Measurements from ENCODE around the gene F11R.
"Not testable (repeated sequence)": the region's sequence is repeated elsewhere in the genome, so short reads cannot be mapped to it uniquely, and the experiment has no call there.

Gene F11R

DNA sequence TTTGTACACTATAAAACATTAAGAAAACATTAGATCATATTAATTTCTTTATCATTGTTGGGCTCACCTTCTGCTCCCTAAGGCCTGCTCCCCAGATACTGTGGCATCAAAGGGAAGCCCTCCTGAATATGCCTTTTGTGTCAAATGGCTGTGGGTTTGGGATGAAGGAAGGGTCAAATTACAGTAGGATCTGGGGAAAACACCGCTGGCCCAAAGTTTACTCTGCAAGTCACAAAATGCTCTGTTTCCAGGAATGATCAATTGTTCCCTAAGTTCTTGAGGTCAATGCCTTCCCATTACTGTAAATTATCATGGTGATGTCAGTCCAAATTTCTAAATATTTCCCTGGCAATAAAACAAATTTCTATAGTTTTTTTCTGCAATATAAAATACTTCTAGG is 59.5 kb downstream of the F11R start:
- FAIRE-seq: no peak

- FAIRE-seq: no peak
These were observed 64.0 kb downstream of the F11R start for GRCh38 chr1:160956966-160957365.

DNA sequence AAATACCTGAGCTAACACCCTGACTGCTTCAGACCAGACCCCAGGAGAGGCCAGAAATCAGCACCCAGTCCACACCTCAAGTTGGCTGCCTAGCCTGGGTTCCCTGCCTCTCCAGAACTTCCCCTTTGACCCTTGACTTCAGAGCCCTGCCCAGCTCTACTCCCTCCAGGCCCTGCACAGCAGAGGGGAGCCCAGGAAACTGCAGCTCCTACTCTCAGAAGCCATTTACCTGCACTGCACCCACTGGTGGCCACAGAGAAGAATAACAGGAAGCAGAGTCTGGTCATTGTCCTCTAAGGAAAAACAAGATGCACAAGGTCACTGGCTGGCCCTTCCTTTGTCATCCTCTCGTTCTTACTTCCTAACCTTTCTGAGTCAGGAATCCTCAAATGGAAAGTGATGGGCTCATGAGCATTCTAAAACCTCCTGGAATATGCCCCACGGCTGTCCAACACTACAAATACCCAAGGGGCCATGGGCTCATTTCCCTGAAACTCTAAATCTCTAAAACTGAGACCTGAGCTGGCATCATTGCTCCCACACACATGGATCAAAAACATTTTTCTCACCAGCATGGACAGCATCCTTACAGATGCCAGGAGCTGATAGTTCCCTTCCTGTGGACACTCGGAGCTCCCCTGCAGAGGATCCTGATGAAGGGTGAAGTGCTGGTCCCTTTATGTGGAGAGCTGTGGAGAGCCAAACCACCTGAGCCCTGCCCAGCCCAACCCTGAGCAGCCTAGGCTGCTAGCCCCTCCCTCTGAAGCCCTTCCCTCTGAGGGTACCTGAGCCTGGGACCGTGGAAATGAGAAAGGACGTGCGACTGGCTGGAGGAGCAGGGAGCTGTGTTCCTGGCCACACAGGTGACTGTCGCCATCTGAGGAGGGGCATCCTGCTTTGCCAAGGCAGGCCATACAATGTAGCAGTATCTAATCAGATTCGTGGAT is 66.5 kb downstream of the F11R start, which contains the start of gene ITLN2:
Gene ITLN2, minus strand, starts transcription at position 652 of the 947 bp plus-strand sequence. Its CDS starts 68 bp downstream, at position 584.
- no peak for FAIRE-seq

DNA sequence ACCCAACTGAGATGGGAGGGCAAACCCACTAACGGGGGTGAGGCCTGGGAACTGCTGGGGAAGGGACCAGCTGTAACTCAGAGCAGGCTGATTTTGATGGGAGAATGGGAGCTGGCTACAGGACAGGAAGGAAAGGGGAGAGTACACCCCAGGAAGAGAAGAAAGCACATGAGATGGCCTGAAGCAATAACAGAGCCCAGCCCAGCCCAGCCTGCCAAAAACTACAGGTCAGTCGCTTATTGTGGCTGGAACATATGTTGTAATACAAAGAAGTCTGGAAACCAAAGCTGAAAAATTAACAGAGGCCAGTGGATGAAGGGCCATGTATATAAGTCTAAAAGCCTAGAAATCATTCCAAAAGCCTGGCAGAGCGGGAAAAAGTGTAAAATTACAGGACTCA is 67.9 kb downstream of the F11R start:
- no peak for FAIRE-seq

DNA sequence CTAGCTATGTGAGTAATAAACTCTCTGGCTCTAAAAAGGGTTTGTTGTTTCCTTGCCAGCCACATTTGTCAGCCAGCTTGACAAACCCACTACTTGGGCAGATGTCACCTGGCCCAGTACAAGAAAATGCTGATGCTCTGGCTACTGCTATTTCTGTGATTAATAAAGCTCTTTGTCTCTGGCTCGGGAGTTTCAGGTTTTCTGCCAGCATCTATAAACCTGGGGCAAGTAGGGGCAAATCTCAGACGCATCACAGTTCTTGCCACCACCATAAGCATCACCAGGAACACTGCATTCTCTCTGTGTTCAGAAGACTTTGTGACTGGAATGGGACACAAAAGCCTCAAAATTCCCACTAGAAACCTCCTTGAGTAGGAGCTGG is 68.8 kb downstream of the F11R start:
- FAIRE-seq: no peak

DNA sequence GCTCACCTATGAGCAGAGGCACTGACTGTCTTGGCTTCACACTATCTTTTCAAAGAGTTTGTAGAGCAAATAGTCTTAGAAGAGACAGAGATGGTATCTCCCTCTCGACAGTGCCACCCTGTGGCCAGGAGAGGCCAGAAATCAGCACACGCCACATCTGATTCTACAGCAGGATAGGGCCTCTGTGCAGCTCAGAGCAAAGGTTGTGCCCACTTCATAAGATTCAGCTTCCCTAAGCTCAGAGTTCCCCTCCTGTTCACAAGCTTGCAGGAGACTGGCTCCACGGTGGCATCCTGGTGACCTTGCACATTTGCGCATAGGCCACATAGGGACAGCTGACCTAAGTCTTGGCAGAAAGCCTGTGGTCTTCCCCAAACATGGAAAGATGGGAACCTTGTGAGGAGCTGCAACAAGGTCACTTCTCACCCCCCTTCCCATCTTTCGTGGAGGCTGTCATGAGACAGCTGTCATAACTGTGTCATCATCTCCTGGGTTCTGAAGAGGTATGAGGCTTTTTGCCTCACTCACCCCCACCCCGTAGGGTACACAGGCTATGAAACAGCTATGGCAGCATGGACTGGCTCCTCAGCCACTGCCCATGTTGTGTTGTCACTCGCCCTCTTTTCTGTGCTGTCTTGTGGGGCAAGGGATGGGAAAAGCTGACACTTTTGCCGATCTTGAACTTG is 69.4 kb downstream of the F11R start:
- FAIRE-seq: no peak

- FAIRE-seq: no peak
These were observed 70.3 kb downstream of the F11R start for GRCh38 chr1:160950657-160951056.

GRCh38 chr1:160949881-160950280 is 71.1 kb downstream of the F11R start:
- FAIRE-seq: no peak

GRCh38 chr1:160949216-160949880 is 71.6 kb downstream of the F11R start:
- not testable (repeated sequence) for FAIRE-seq

DNA sequence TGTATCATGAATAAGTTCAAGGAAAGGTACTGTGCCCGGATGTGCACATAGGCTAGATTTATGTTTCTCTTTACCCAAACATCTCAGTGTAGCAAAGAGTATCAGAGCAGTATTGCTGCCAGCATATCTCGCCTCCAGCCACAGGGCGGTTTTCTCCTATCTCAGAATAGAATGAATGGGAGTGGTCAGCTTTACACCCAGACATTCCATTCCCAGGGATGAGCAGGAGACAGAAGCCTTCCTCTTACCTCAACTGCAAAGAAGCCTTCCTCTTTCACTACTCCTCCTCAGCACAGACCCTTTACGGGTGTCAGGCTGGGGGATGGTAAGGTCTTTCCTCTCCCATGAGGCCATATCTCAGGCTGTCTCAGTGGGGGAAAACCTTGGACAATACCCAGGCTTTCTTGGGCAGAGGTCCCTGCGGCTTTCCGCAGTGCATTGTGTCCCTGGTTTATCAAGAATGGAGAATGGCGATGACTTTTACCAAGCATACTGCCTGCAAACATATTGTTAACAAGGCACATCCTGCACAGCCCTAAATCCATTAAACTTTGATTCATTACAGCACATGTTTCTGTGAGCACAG is 73.7 kb downstream of the F11R start:
- FAIRE-seq: not testable (repeated sequence)

DNA sequence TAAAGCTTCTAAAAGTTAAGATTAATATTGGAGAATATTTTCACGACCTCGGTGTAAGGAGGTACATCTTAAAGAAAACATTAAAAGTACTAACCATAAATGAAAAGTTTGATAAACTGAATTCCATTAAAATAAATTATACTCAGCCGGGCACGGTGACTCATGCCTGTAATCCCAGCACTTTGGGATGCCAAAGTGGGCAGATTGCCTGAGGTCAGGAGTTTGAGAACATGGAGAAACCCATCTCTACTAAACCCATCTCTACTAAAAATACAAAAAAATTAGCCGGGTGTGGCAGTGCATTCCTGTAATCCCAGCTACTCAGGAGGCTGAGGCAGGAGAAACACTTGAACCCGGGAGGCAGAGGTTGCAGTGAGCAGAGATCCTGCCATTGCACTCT is 75.1 kb downstream of the F11R start:
- not testable (repeated sequence) for FAIRE-seq
